Neural progenitor cell (in vitro differentiated cells): ENCODE data around the gene ZNF319. TPM values are rescaled to one million over a fixed set of nuclear protein-coding genes. Genes with fewer than 3 reads are reported as not detected.
A peak's percentile ranks its signal among the peaks of the same experiment; 100 is the strongest.

ENCODE experiments used
- DNase-seq: peaks from one replicate; pipeline ENCODE4 v3.0.0-alpha.2; 2016; ENCODE audit warnings: low spot score
- H2AFZ ChIP-seq: fragments of 200-600 bp; sonication (generic); replicated peaks from 2 replicates; pipeline ENCODE4 v1.6.1; 2016; ENCODE audit warnings: antibody characterized with exemption
- H3F3A ChIP-seq: fragments of 200-600 bp; sonication (generic); 2 replicates; pipeline ENCODE4 v1.6.1; 2016; ENCODE audit warnings: antibody characterized with exemption, low read depth
- H3K27ac ChIP-seq: fragments of 200-600 bp; sonication (generic); 2 replicates; pipeline ENCODE4 v1.5.1; 2016; ENCODE audit warnings: mild to moderate bottlenecking
- H3K27me3 ChIP-seq: fragments of 200-600 bp; sonication (generic); 2 replicates; pipeline ENCODE4 v1.6.1; 2016; ENCODE audit warnings: mild to moderate bottlenecking, moderate library complexity
- H3K36me3 ChIP-seq: fragments of 200-600 bp; sonication (generic); 2 replicates; pipeline ENCODE4 v1.5.1; 2016
- H3K4me1 ChIP-seq: fragments of 200-600 bp; sonication (generic); 2 replicates; pipeline ENCODE4 v1.6.1; 2016; ENCODE audit warnings: mixed run types
- H3K4me2 ChIP-seq: fragments of 200-600 bp; sonication (generic); 2 replicates; pipeline ENCODE4 v1.6.1; 2016
- H3K4me3 ChIP-seq: fragments of 200-600 bp; sonication (generic); 2 replicates; pipeline ENCODE4 v1.5.1; 2016
- H3K79me2 ChIP-seq: fragments of 200-600 bp; sonication (generic); 2 replicates; pipeline ENCODE4 v1.6.1; 2016; ENCODE audit warnings: low read depth
- H3K9ac ChIP-seq: fragments of 200-600 bp; sonication (generic); 2 replicates; pipeline ENCODE4 v1.6.1; 2016
- H3K9me3 ChIP-seq: fragments of 200-600 bp; sonication (generic); 2 replicates; pipeline ENCODE4 v1.5.1; 2016; ENCODE audit warnings: low read depth
- H4K20me1 ChIP-seq: fragments of 200-600 bp; sonication (generic); 2 replicates; pipeline ENCODE4 v1.6.1; 2016; ENCODE audit warnings: low read depth
- H3K27ac Mint-ChIP-seq: 3 replicates; pipeline ENCODE4 v1.8.0; 2021; ENCODE audit warnings: mixed read lengths
- H3K27me3 Mint-ChIP-seq: 2 replicates; pipeline ENCODE4 v1.8.0; 2022; ENCODE audit warnings: low read depth, mild to moderate bottlenecking, inconsistent platforms, moderate library complexity, mixed read lengths; ENCODE audit not compliant: insufficient read depth
- H3K36me3 Mint-ChIP-seq: 3 replicates; pipeline ENCODE4 v1.8.0; 2021; ENCODE audit warnings: mixed read lengths
- H3K4me1 Mint-ChIP-seq: 3 replicates; pipeline ENCODE4 v1.8.0; 2021; ENCODE audit warnings: mixed read lengths
- H3K4me3 Mint-ChIP-seq: 3 replicates; pipeline ENCODE4 v1.8.0; 2021; ENCODE audit warnings: mild to moderate bottlenecking, moderate library complexity, mixed read lengths
- H3K9me3 Mint-ChIP-seq: 3 replicates; pipeline ENCODE4 v1.8.0; 2020; ENCODE audit warnings: mixed read lengths
- EZH2 ChIP-seq: fragments of 200-600 bp; sonication (generic); IDR thresholded peaks from 2 replicates; pipeline ENCODE4 v1.6.1; 2017; ENCODE audit warnings: antibody characterized with exemption, mild to moderate bottlenecking, moderate library complexity
- EZH2phosphoT487 ChIP-seq: fragments of 200-600 bp; sonication (generic); IDR thresholded peaks from 2 replicates; pipeline ENCODE4 v1.6.1; 2017; ENCODE audit warnings: antibody characterized with exemption
- total RNA-seq: library from RNA; depleted of rRNA; stranded (reverse); fragments of >200 nt; gene quantifications from 2 replicates; pipeline ENCODE4 v1.2.3, GENCODE V29; 2015; ENCODE audit warnings: low replicate concordance
- TF ChIP-seq, protein P1 (sequence below): fragments of 200-600 bp; sonication (generic); IDR thresholded peaks from 2 replicates; pipeline ENCODE4 v1.5.1; 2017; ENCODE audit warnings: antibody characterized with exemption, mild to moderate bottlenecking

ZNF319 gene
- total RNA-seq, 1 donor from 2014 or later, result 1.4 TPM

GRCh38 chr16:58027916-58028455 is 27.5 kb upstream of the ZNF319 start:
- Histone ChIP-seq H3K27me3 (peaks cover 23% of the 10 kb centered on the region), H3K79me2 (peaks cover 15% of the 10 kb centered on the region), H3K27ac (no peak overlapping the region), H3K4me2 (peak overlapping the region; percentile 98), H3K4me1 (peaks cover 36% of the 10 kb centered on the region), H2AFZ (no peak overlapping the region), H3K4me3 (peak overlapping the region; percentile 97), H3K9me3 (no peaks in the 10 kb centered on the region), H3K9ac (no peak overlapping the region), H3F3A (peaks cover 29% of the 10 kb centered on the region), H4K20me1 (peaks cover 50% of the 10 kb centered on the region), H3K36me3 (no peaks in the 10 kb centered on the region)
- H3K27me3 Mint-ChIP-seq, result peaks cover 27% of the 10 kb centered on the region
- no peaks in the 10 kb centered on the region for H3K36me3 Mint-ChIP-seq
- DNase-seq, result no peak
- no peaks in the 10 kb centered on the region for H3K9me3 Mint-ChIP-seq
- TF ChIP-seq EZH2 (no peak), EZH2phosphoT487 (no peak)
- TF ChIP-seq, protein P1, sequence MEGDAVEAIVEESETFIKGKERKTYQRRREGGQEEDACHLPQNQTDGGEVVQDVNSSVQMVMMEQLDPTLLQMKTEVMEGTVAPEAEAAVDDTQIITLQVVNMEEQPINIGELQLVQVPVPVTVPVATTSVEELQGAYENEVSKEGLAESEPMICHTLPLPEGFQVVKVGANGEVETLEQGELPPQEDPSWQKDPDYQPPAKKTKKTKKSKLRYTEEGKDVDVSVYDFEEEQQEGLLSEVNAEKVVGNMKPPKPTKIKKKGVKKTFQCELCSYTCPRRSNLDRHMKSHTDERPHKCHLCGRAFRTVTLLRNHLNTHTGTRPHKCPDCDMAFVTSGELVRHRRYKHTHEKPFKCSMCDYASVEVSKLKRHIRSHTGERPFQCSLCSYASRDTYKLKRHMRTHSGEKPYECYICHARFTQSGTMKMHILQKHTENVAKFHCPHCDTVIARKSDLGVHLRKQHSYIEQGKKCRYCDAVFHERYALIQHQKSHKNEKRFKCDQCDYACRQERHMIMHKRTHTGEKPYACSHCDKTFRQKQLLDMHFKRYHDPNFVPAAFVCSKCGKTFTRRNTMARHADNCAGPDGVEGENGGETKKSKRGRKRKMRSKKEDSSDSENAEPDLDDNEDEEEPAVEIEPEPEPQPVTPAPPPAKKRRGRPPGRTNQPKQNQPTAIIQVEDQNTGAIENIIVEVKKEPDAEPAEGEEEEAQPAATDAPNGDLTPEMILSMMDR, result no peak
- peak overlapping the region; percentile 78 for H3K4me3 Mint-ChIP-seq
- H3K4me1 Mint-ChIP-seq, result peaks cover 25% of the 10 kb centered on the region
- no peak overlapping the region for H3K27ac Mint-ChIP-seq

- no peak overlapping the region for H3K9ac ChIP-seq
- H3K27ac Mint-ChIP-seq, result no peak overlapping the region
- peak overlapping the region; percentile 27 for H2AFZ ChIP-seq
- H3K4me2 ChIP-seq, result peak overlapping the region; percentile 98
- no peaks in the 10 kb centered on the region for H3K36me3 ChIP-seq
- H3K9me3 ChIP-seq, result no peaks in the 10 kb centered on the region
- H3K27me3 Mint-ChIP-seq, result peaks cover 27% of the 10 kb centered on the region
- peaks cover 46% of the 10 kb centered on the region for H4K20me1 ChIP-seq
- H3K27me3 ChIP-seq, result peaks cover 23% of the 10 kb centered on the region
- H3K79me2 ChIP-seq, result peaks cover 15% of the 10 kb centered on the region
- peaks cover 33% of the 10 kb centered on the region for H3K4me1 ChIP-seq
- H3K27ac ChIP-seq, result no peak overlapping the region
- peak overlapping the region; percentile 81 for H3K4me3 Mint-ChIP-seq
- H3K36me3 Mint-ChIP-seq, result no peaks in the 10 kb centered on the region
- peak overlapping the region; percentile 97 for H3K4me3 ChIP-seq
- peaks cover 29% of the 10 kb centered on the region for H3F3A ChIP-seq
- no peaks in the 10 kb centered on the region for H3K9me3 Mint-ChIP-seq
- TF ChIP-seq EZH2phosphoT487 (no peak), EZH2 (no peak)
- TF ChIP-seq, protein P1, result no peak
- H3K4me1 Mint-ChIP-seq, result peaks cover 25% of the 10 kb centered on the region
- peak; percentile 87 for DNase-seq
Observed at GRCh38 chr16:58027161-58027915, 26.9 kb upstream of the ZNF319 start.

DNA sequence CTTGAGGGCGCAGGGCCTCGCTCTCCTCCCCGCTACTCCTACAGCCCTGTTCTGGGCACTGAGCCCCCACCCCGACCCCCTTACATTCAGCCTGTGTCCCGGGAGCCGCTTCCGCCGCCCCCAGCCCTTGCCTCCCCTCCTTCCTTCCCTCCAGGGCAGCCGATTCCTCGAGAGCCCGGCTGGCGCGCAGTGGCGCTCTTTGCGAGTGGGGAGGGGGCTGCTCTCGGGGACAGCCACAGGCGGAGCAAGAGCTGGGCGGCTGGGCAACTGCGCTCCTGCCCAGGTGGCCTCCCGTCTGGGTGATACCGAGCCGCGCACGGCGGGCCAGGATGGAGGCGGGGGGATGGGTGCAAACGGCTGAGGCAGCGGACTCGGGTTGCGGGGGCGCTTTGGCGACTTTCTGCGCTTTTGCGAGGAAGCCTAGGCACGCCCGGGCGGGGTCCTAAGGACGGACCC is 26.3 kb upstream of the ZNF319 start:
- Histone ChIP-seq H2AFZ (peak overlapping the region; percentile 27), H3K4me1 (peaks cover 33% of the 10 kb centered on the region)

More for the DNA sequence above, 26.3 kb upstream of the ZNF319 start:
- Mint-ChIP-seq H3K9me3 (no peaks in the 10 kb centered on the region), H3K27ac (no peak overlapping the region), H3K27me3 (peaks cover 27% of the 10 kb centered on the region), H3K36me3 (no peaks in the 10 kb centered on the region), H3K4me1 (peaks cover 22% of the 10 kb centered on the region), H3K4me3 (peak overlapping the region; percentile 81)
- peaks cover 43% of the 10 kb centered on the region for H4K20me1 ChIP-seq
- H3K4me2 ChIP-seq, result peak overlapping the region; percentile 98
- no peaks in the 10 kb centered on the region for H3K9me3 ChIP-seq
- H3K9ac ChIP-seq, result peak overlapping the region; percentile 50
- TF ChIP-seq EZH2phosphoT487, result peak; percentile 27
- peak; percentile 3 for TF ChIP-seq EZH2
- TF ChIP-seq, protein P1, result peak; percentile 14
- peaks cover 23% of the 10 kb centered on the region for H3K27me3 ChIP-seq
- H3K4me3 ChIP-seq, result peak overlapping the region; percentile 97
- H3F3A ChIP-seq, result peaks cover 29% of the 10 kb centered on the region
- DNase-seq, result peak; percentile 66
- H3K79me2 ChIP-seq, result peaks cover 15% of the 10 kb centered on the region
- H3K27ac ChIP-seq, result no peak overlapping the region
- H3K36me3 ChIP-seq, result no peaks in the 10 kb centered on the region
